ENCODE measurements around the gene TPSD1. TPM values are rescaled to one million over a fixed set of nuclear protein-coding genes. Genes with fewer than 3 reads are reported as not detected.
"Not testable (repeated sequence)": the region's sequence is repeated elsewhere in the genome, so short reads cannot be mapped to it uniquely, and the experiment has no call there.

TPSD1 gene
- polyA plus RNA-seq, 1 of the 3 experiments (the other 2 are of a cell fraction): not detected

GRCh38 chr16:1239575-1239974 is 16.3 kb upstream of the TPSD1 start:
- CTCF ChIA-PET; H3K4me3 ChIP-seq (ENCODE audit: low read depth in 2 of 2, low read length in 1 of 2); H3K4me1 ChIP-seq (ENCODE audit: control insufficient read depth in 1 of 2, insufficient read depth in 2 of 2, low read depth in 1 of 2, low read length in 1 of 2); H3K27me3 ChIP-seq (ENCODE audit: insufficient read depth); H3K4me2 ChIP-seq; POLR2A ChIA-PET; H4K20me1 ChIP-seq (ENCODE audit: insufficient read depth); H3F3A ChIP-seq (replicated peaks; ENCODE audit: insufficient read depth); H2AFZ ChIP-seq (ENCODE audit: low read depth); H3K36me3 ChIP-seq (replicated peaks in 1 of 2; ENCODE audit: control insufficient read depth in 1 of 2, insufficient read depth in 2 of 2, low read length in 1 of 2); DNase-seq; H3K79me2 ChIP-seq (ENCODE audit: insufficient read depth); H3K27ac ChIP-seq (ENCODE audit: low read depth in 2 of 2, low read length in 1 of 2); H3K9me3 ChIP-seq; H3K9ac ChIP-seq; H3K9me2 ChIP-seq: not testable (repeated sequence)
- WGBS (ENCODE audit: low lambda C conversion rate): 40% methylated on average over 8 of the region's 9 CpGs

GRCh38 chr16:1240436-1240835 is 15.4 kb upstream of the TPSD1 start, which contains the start of gene TPSAB1:
Gene TPSAB1, plus strand, starts transcription at chr16:1240705. Its CDS starts 234 bp downstream, at chr16:1240939.
- H3K27me3 ChIP-seq (ENCODE audit: insufficient read depth): peaks cover 16% of the 10 kb centered on the region
- CTCF ChIA-PET; POLR2A ChIA-PET; H3K79me2 ChIP-seq (ENCODE audit: insufficient read depth); H3K9ac ChIP-seq; H3K9me2 ChIP-seq; H3K4me1 ChIP-seq (ENCODE audit: control insufficient read depth in 1 of 2, insufficient read depth in 2 of 2, low read depth in 1 of 2, low read length in 1 of 2); H3K4me3 ChIP-seq (ENCODE audit: low read depth in 2 of 2, low read length in 1 of 2); H3K4me2 ChIP-seq; H3K27ac ChIP-seq (ENCODE audit: low read depth in 2 of 2, low read length in 1 of 2); H3K9me3 ChIP-seq; H4K20me1 ChIP-seq (ENCODE audit: insufficient read depth); H3K36me3 ChIP-seq (replicated peaks in 1 of 2; ENCODE audit: control insufficient read depth in 1 of 2, insufficient read depth in 2 of 2, low read length in 1 of 2); DNase-seq; H3F3A ChIP-seq (replicated peaks; ENCODE audit: insufficient read depth); H2AFZ ChIP-seq (ENCODE audit: low read depth): not testable (repeated sequence)
- WGBS (ENCODE audit: low lambda C conversion rate): 9% methylated on average over 6 of the region's 12 CpGs

GRCh38 chr16:1241081-1241480 is 14.8 kb upstream of the TPSD1 start:
- CTCF ChIA-PET; H4K20me1 ChIP-seq (ENCODE audit: insufficient read depth); H3K9ac ChIP-seq; H2AFZ ChIP-seq (ENCODE audit: low read depth); H3K4me1 ChIP-seq (ENCODE audit: control insufficient read depth in 1 of 2, insufficient read depth in 2 of 2, low read depth in 1 of 2, low read length in 1 of 2); H3K9me2 ChIP-seq; H3K79me2 ChIP-seq (ENCODE audit: insufficient read depth); H3K9me3 ChIP-seq; H3K27ac ChIP-seq (ENCODE audit: low read depth in 2 of 2, low read length in 1 of 2); H3K36me3 ChIP-seq (replicated peaks in 1 of 2; ENCODE audit: control insufficient read depth in 1 of 2, insufficient read depth in 2 of 2, low read length in 1 of 2); H3F3A ChIP-seq (replicated peaks; ENCODE audit: insufficient read depth); DNase-seq; H3K4me3 ChIP-seq (ENCODE audit: low read depth in 2 of 2, low read length in 1 of 2); POLR2A ChIA-PET; H3K4me2 ChIP-seq: not testable (repeated sequence)
- WGBS (ENCODE audit: low lambda C conversion rate): no CpG with 5 or more reads among the region's 15 CpGs
- H3K27me3 ChIP-seq (ENCODE audit: insufficient read depth): peaks cover 23% of the 10 kb centered on the region

GRCh38 chr16:1243363-1243762 is 12.5 kb upstream of the TPSD1 start:
- WGBS (ENCODE audit: low lambda C conversion rate): 26% methylated on average over 6 of the region's 11 CpGs
- CTCF ChIA-PET, POLR2A ChIA-PET: not testable (repeated sequence)

GRCh38 chr16:1243907-1244850 is 11.7 kb upstream of the TPSD1 start:
- H3K79me2 ChIP-seq (ENCODE audit: insufficient read depth); DNase-seq; H3K4me2 ChIP-seq; H4K20me1 ChIP-seq (ENCODE audit: insufficient read depth); H3K9me2 ChIP-seq; H3K4me1 ChIP-seq (ENCODE audit: control insufficient read depth in 1 of 2, insufficient read depth in 2 of 2, low read depth in 1 of 2, low read length in 1 of 2); H3K9me3 ChIP-seq; H3K9ac ChIP-seq; H3K27ac ChIP-seq (ENCODE audit: low read depth in 2 of 2, low read length in 1 of 2); H3K4me3 ChIP-seq (ENCODE audit: low read depth in 2 of 2, low read length in 1 of 2); CTCF ChIA-PET; H3K36me3 ChIP-seq (replicated peaks in 1 of 2; ENCODE audit: control insufficient read depth in 1 of 2, insufficient read depth in 2 of 2, low read length in 1 of 2); POLR2A ChIA-PET; H2AFZ ChIP-seq (ENCODE audit: low read depth): not testable (repeated sequence)
- peaks cover 11% of the 10 kb centered on the region for H3F3A ChIP-seq (replicated peaks; ENCODE audit: insufficient read depth)
- WGBS (ENCODE audit: low lambda C conversion rate): 41% methylated on average over 11 of the region's 32 CpGs
- H3K27me3 ChIP-seq (ENCODE audit: insufficient read depth): peaks cover 34% of the 10 kb centered on the region; the same call in 1 of the 2 replicates

More at GRCh38 chr16:1243363-1243762, 12.5 kb upstream of the TPSD1 start:
- not testable (repeated sequence) for H3K4me3 ChIP-seq (ENCODE audit: low read depth in 2 of 2, low read length in 1 of 2); H3K79me2 ChIP-seq (ENCODE audit: insufficient read depth); H3K9me2 ChIP-seq; H3K4me2 ChIP-seq; H3K9ac ChIP-seq; H3K4me1 ChIP-seq (ENCODE audit: control insufficient read depth in 1 of 2, insufficient read depth in 2 of 2, low read depth in 1 of 2, low read length in 1 of 2); H2AFZ ChIP-seq (ENCODE audit: low read depth); DNase-seq; H3K27ac ChIP-seq (ENCODE audit: low read depth in 2 of 2, low read length in 1 of 2); H3K9me3 ChIP-seq; H3K36me3 ChIP-seq (replicated peaks in 1 of 2; ENCODE audit: control insufficient read depth in 1 of 2, insufficient read depth in 2 of 2, low read length in 1 of 2); H4K20me1 ChIP-seq (ENCODE audit: insufficient read depth)
- Histone ChIP-seq H3F3A (replicated peaks; ENCODE audit: insufficient read depth) (peaks cover 15% of the 10 kb centered on the region), H3K27me3 (ENCODE audit: insufficient read depth) (peaks cover 39% of the 10 kb centered on the region)
